A204.1 (cell line): Measurements from ENCODE around the gene LPGAT1.
"Not testable (repeated sequence)": the region's sequence is repeated elsewhere in the genome, so short reads cannot be mapped to it uniquely, and the experiment has no call there.

Experiments
- FAIRE-seq: peaks from 2 replicates; lab custom pipeline; 2012; peaks lifted over from hg19 to GRCh38; lab: Jason Lieb, UNC

The LPGAT1 gene

GRCh38 chr1:211701733-211702132, 128.8 kb downstream of the LPGAT1 start:
- FAIRE-seq: no peak

- FAIRE-seq: no peak
Observed at GRCh38 chr1:211699059-211699458, 131.5 kb downstream of the LPGAT1 start.

GRCh38 chr1:211698161-211699026, 132.2 kb downstream of the LPGAT1 start:
- no peak for FAIRE-seq

GRCh38 chr1:211697356-211697755, 133.2 kb downstream of the LPGAT1 start:
- FAIRE-seq: no peak

- no peak for FAIRE-seq
Observed at GRCh38 chr1:211695135-211695816, 135.3 kb downstream of the LPGAT1 start.

- FAIRE-seq: not testable (repeated sequence)
Observed at GRCh38 chr1:211693911-211694310, 136.7 kb downstream of the LPGAT1 start.
